Measurements from ENCODE around the gene ATP6V0E2. TPM values are rescaled to one million over a fixed set of nuclear protein-coding genes. Genes with fewer than 3 reads are reported as not detected.
"Not testable (repeated sequence)": the region's sequence is repeated elsewhere in the genome, so short reads cannot be mapped to it uniquely, and the experiment has no call there.

ATP6V0E2 gene
- total RNA-seq, 4 donors from 2014 or later: 17.9 to 55.1 (median 32.7) TPM

DNA sequence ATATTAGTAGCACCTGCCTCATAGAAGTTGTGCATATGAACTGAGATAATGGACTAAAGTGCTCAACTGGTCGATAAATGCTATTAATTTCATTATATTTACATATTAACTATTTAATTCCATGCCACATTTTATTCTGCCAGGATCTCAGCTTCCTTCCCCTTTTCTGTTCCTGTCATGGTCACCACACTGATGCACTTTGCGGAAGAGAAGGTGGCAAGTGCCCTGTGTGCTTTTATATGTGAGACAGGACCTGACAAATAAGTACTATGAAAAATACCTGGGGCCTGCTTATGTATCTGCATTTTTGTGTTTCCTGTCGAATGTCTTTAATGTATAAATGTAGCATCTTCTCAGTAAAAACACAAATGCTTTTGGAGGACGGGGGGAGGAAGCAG, 12.2 kb downstream of the ATP6V0E2 start:
- no peak for TF ChIP-seq POLR2A (IDR thresholded peaks at IDR 0.05; ENCODE audit: low read depth)
- TF ChIP-seq CTCF (IDR thresholded peaks at IDR 0.05): no peak
- no peak for TF ChIP-seq EP300 (IDR thresholded peaks at IDR 0.05)
- TF ChIP-seq POLR2AphosphoS5 (IDR thresholded peaks at IDR 0.05): no peak

GRCh38 chr7:149887311-149887710, 13.5 kb downstream of the ATP6V0E2 start:
- no peaks in the 10 kb centered on the region for H3K9me3 ChIP-seq
- H3K4me3 ChIP-seq: no peak overlapping the region
- DNase-seq (ENCODE audit: extremely low spot score): peak; percentile 55
- H3K27me3 ChIP-seq: no peaks in the 10 kb centered on the region
- WGBS: 97% methylated on average over 7 of the region's 7 CpGs
- H3K4me1 ChIP-seq: peaks cover 17 to 30% (median 18%) of the 10 kb centered on the region in 4 donors
- no peak overlapping the region for H3K27ac ChIP-seq (replicated peaks in 1 of 4)
- TF ChIP-seq CTCF (IDR thresholded peaks at IDR 0.05): no peak
- intact Hi-C loops (cut with DNase I): loop anchor here (10.0 kb wide), 1 partner anchor 157 kb away; no protein-coding TSS in a partner anchor
- no peaks in the 10 kb centered on the region for H3K36me3 ChIP-seq

More for the DNA sequence above, 12.2 kb downstream of the ATP6V0E2 start:
- no peak overlapping the region for H3K27ac ChIP-seq (replicated peaks in 1 of 4)
- H3K36me3 ChIP-seq: no peaks in the 10 kb centered on the region
- DNase-seq (ENCODE audit: extremely low spot score): no peak
- H3K4me1 ChIP-seq: peaks cover 22 to 38% (median 31%) of the 10 kb centered on the region in 4 donors
- H3K9me3 ChIP-seq: no peaks in the 10 kb centered on the region
- intact Hi-C loops (cut with DNase I): loop anchor here (10.0 kb wide), 1 partner anchor 159 kb away; no protein-coding TSS in a partner anchor
- whole genome bisulfite sequencing: 75% methylated on average over 4 of the region's 4 CpGs
- H3K27me3 ChIP-seq: no peaks in the 10 kb centered on the region
- no peak overlapping the region for H3K4me3 ChIP-seq

GRCh38 chr7:149890715-149891114, 16.9 kb downstream of the ATP6V0E2 start:
- DNase-seq (ENCODE audit: extremely low spot score); intact Hi-C loops (cut with DNase I): not testable (repeated sequence)

GRCh38 chr7:149894957-149895356, 21.2 kb downstream of the ATP6V0E2 start:
- H3K27me3 ChIP-seq; H3K9me3 ChIP-seq; H3K36me3 ChIP-seq; intact Hi-C loops (cut with DNase I); H3K27ac ChIP-seq (replicated peaks in 1 of 4); DNase-seq (ENCODE audit: extremely low spot score); H3K4me3 ChIP-seq; H3K4me1 ChIP-seq: not testable (repeated sequence)
- WGBS: 75% methylated on average over 8 of the region's 8 CpGs

More at GRCh38 chr7:149890715-149891114, 16.9 kb downstream of the ATP6V0E2 start:
- not testable (repeated sequence) for H3K4me3 ChIP-seq; H3K27ac ChIP-seq (replicated peaks in 1 of 4); H3K9me3 ChIP-seq; H3K36me3 ChIP-seq; H3K27me3 ChIP-seq; H3K4me1 ChIP-seq
- WGBS: 31% methylated on average over 2 of the region's 2 CpGs

DNA sequence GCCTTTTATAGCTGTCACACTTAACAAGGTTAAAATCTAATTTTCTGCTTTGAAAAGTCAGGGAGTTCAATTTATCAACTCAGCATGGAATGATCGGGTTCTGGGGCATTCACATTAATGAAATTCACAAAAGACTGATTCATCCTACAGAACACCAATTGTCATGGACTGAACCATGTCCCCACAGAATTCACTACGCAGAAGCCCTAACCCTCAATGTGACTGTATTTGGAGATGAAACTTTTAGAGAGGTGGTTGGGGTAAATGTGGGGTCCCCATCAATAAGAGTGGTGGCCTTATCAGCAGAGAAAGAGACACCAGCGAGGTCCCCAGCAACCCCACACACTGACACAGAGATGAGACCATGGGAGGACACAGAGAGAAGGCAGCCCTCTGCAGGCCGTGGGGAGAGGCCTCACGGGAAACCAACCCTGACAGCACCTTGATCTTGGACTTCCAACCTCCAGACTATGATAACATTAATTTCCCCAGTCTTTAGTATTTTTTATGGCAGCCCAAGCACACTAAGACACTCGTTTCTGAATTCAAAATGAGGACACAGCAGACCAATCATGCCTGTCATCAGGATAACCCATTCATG, 34.1 kb downstream of the ATP6V0E2 start:
- H3K4me1 ChIP-seq; H3K27me3 ChIP-seq; intact Hi-C loops (cut with DNase I); H3K36me3 ChIP-seq; H3K27ac ChIP-seq (replicated peaks in 1 of 4); H3K9me3 ChIP-seq; DNase-seq (ENCODE audit: extremely low spot score); H3K4me3 ChIP-seq: not testable (repeated sequence)
- WGBS: 68% methylated on average over 4 of the region's 6 CpGs

GRCh38 chr7:149910219-149910618, 36.5 kb downstream of the ATP6V0E2 start:
- H3K9me3 ChIP-seq; H3K27ac ChIP-seq (replicated peaks in 1 of 4); H3K4me1 ChIP-seq; H3K27me3 ChIP-seq; H3K36me3 ChIP-seq; intact Hi-C loops (cut with DNase I); DNase-seq (ENCODE audit: extremely low spot score); H3K4me3 ChIP-seq: not testable (repeated sequence)
- WGBS: 69% methylated on average over 7 of the region's 9 CpGs

DNA sequence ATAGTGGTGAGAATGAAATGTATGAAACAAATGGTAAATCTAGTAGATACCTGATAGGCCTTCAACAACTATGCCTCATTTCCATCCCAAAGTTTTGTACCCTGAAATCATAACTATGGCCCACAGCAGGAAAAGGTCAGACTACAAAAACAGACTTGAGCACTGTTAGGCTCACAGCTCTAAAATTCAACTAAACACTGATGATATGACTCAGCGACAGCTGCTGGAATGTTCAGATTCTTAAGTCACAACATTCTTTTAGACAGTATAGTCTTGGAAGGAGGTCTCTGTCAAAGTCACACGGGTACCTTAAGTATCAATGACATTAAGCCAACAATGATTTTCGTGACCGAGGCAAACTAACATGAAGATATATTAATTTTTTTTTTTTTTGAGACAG, 38.4 kb downstream of the ATP6V0E2 start:
- H3K9me3 ChIP-seq; H3K4me1 ChIP-seq; H3K4me3 ChIP-seq; DNase-seq (ENCODE audit: extremely low spot score); H3K36me3 ChIP-seq; H3K27ac ChIP-seq (replicated peaks in 1 of 4); H3K27me3 ChIP-seq; intact Hi-C loops (cut with DNase I): not testable (repeated sequence)
- WGBS: 56% methylated on average over 2 of the region's 4 CpGs

DNA sequence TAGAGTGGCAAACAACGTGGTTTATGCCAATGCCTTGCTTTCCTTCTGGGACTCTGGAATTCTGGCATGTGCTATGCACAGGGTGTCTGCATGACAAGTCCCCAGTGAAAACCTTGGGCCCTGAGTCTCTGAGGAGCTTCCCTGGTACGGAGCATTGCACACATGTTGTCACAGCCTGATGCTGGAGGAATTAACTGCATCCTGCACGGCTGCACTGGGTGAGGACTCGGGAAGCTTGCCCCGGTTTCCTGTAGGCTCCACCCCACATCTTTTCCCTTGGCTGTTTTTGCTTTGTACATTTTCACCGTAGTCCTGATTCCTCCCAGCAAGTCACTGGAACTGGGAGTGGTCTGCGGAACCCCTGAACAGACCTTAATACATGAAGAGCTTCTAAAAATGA, 52.6 kb downstream of the ATP6V0E2 start:
- H3K36me3 ChIP-seq; DNase-seq (ENCODE audit: extremely low spot score); H3K4me1 ChIP-seq; H3K27ac ChIP-seq (replicated peaks in 1 of 4); H3K9me3 ChIP-seq; intact Hi-C loops (cut with DNase I); H3K4me3 ChIP-seq; H3K27me3 ChIP-seq: not testable (repeated sequence)
- 63% methylated on average over 7 of the region's 7 CpGs for WGBS
